Keratinocyte (primary cell): Measurements from ENCODE around the gene ENO4. TPM values are rescaled to one million over a fixed set of nuclear protein-coding genes. Genes with fewer than 3 reads are reported as not detected.

Experiments used
- DNase-seq: peaks from one replicate; pipeline ENCODE4 v3.0.0-alpha.2; 2011; ENCODE audit warnings: low read depth, missing footprints, low spot score
- FAIRE-seq: peaks from 2 replicates; lab custom pipeline; 2011; peaks lifted over from hg19 to GRCh38; lab: Jason Lieb, UNC
- H2AFZ ChIP-seq: 2 replicates; pipeline ENCODE4 v1.6.0; 2012; ENCODE audit warnings: low read length, control low read depth, inconsistent platforms; ENCODE audit not compliant: control insufficient read depth
- H3K27ac ChIP-seq: 2 replicates; pipeline ENCODE4 v1.5.1; 2011; ENCODE audit warnings: low read length; ENCODE audit not compliant: control insufficient read depth, insufficient read depth
- H3K27me3 ChIP-seq: 3 replicates; pipeline ENCODE4 v1.6.0; 2011; ENCODE audit warnings: low read length; ENCODE audit not compliant: control insufficient read depth, insufficient read depth; ENCODE audit errors: extremely low read depth
- H3K36me3 ChIP-seq, 2 experiments: 2 replicates in 1 of 2; 3 replicates in 1 of 2; pipeline ENCODE4 v1.5.1; 2011; ENCODE audit warnings: low read length in 2 of 2, mild to moderate bottlenecking in 1 of 2; ENCODE audit not compliant: control insufficient read depth in 2 of 2, insufficient read depth in 2 of 2; ENCODE audit errors: extremely low read depth in 1 of 2
- H3K4me1 ChIP-seq: 3 replicates; pipeline ENCODE4 v1.5.1; 2011; ENCODE audit warnings: low read length; ENCODE audit not compliant: control insufficient read depth, insufficient read depth; ENCODE audit errors: extremely low read depth
- H3K4me2 ChIP-seq: 3 replicates; pipeline ENCODE4 v1.6.0; 2011; ENCODE audit warnings: low read depth, low read length; ENCODE audit not compliant: control insufficient read depth, insufficient read depth; ENCODE audit errors: extremely low read depth
- H3K4me3 ChIP-seq, 3 experiments: fragments of 200-600 bp in 1 of 3; sonication (generic) in 1 of 3; 2 replicates in 2 of 3; 3 replicates in 1 of 3; pipeline ENCODE4 v1.5.1; 2011 to 2016; ENCODE audit warnings: low read length in 3 of 3, mild to moderate bottlenecking in 3 of 3, control low read depth in 2 of 3, inconsistent platforms in 1 of 3, low read depth in 1 of 3, mixed read lengths in 1 of 3, mixed run types in 1 of 3, moderate library complexity in 1 of 3; ENCODE audit not compliant: control insufficient read depth in 2 of 3, insufficient read depth in 2 of 3; ENCODE audit errors: extremely low read depth in 1 of 3
- H3K79me2 ChIP-seq: 2 replicates; pipeline ENCODE4 v1.6.0; 2012; ENCODE audit warnings: low read length; ENCODE audit not compliant: control insufficient read depth, insufficient read depth
- H3K9ac ChIP-seq: 3 replicates; pipeline ENCODE4 v1.6.0; 2011; ENCODE audit warnings: low read length; ENCODE audit not compliant: control insufficient read depth, insufficient read depth; ENCODE audit errors: extremely low read depth
- H3K9me1 ChIP-seq: 3 replicates; pipeline ENCODE4 v1.6.0; 2011; ENCODE audit warnings: low read length; ENCODE audit not compliant: control insufficient read depth, insufficient read depth; ENCODE audit errors: extremely low read depth
- H3K9me3 ChIP-seq: 2 replicates; pipeline ENCODE4 v1.5.1; 2012; ENCODE audit warnings: low read depth, low read length; ENCODE audit not compliant: control insufficient read depth
- H4K20me1 ChIP-seq: 3 replicates; pipeline ENCODE4 v1.6.0; 2011; ENCODE audit warnings: low read length; ENCODE audit not compliant: control insufficient read depth, insufficient read depth; ENCODE audit errors: extremely low read depth
- CTCF ChIP-seq, 3 experiments: IDR thresholded peaks in 1 of 3; conservative IDR thresholded peaks in 1 of 3; optimal IDR thresholded peaks in 1 of 3; 2 replicates in 2 of 3; 3 replicates in 1 of 3; pipeline versions ENCODE3 to v1.5.1; 2011; ENCODE audit warnings: low read length in 3 of 3, mild to moderate bottlenecking in 3 of 3, moderate library complexity in 2 of 3, control low read depth in 1 of 3, inconsistent platforms in 1 of 3; ENCODE audit not compliant: insufficient read depth in 2 of 3; ENCODE audit errors: extremely low read depth in 1 of 3
- EZH2 ChIP-seq: IDR thresholded peaks from one replicate; pipeline ENCODE4 v1.6.1; 2012; ENCODE audit warnings: inconsistent platforms, mild to moderate bottlenecking, low read length, moderate library complexity
- dilution Hi-C: fragments of 300-500 bp; cut with MboI; formaldehyde crosslinking; loops from one replicate; pipeline ENCODE4 v1.7.0; 2020; ENCODE audit warnings: low sequenced_read_pairs; ENCODE audit not compliant: extremely low pct_ligation_motif_present
- polyA plus RNA-seq, 5 experiments: library from polyadenylated mRNA; depleted of rRNA in 3 of 5; stranded (reverse) in 3 of 5; stranded (forward) in 1 of 5; unstranded in 1 of 5; fragments of >200 nt; gene quantifications; 1 replicate in 1 of 5; 2 replicates in 3 of 5; 3 replicates in 1 of 5; pipeline versions ENCODE4 v1.2.1 to v1.2.3, GENCODE V29; 2011 to 2012; ENCODE audit warnings: missing spikeins in 2 of 5, low read depth in 1 of 5, low replicate concordance in 1 of 5

ENO4 gene
- polyA plus RNA-seq, 1 donor (not counting 4 experiments of a cell fraction or from before 2014, with no cell fraction given) = 0.35 TPM

DNA sequence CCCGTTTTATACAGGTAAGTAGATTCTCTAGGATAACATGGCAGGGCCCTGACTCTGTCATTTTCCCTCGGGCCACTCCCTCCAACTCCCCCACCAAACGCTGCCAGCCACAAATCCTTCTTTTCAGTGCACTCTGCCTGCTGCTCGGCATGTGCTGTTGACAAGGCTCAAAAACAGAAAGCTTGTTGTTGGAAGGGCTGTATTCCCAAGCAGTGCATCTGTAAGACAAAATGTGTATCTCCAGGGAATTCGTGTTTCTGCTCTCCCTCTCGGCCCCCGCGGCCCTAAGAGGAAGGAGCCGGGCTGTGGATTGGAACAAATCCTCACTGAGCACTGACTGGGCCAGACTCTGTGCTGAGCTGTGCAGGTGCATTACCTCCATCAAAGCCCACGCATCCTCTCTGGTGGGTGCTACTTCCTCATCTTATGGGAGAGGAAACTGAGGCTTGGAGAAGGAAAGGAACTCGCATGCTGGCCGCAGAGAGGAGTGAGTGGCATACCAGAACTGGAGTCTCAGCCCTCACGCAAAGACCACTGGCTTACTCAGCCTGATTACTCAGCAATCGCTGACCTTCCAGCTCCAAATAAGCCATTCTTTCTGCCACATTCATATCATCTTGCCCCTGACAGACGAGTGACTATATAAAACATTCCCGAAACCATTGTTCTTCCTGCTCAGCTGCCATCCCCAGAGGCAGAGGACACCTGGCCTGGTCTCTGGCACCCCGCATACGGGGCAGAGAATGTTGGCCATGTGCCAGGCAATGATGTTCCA lies 33.5 kb upstream of the ENO4 start:
- H3K9me1 ChIP-seq = no peaks in the 10 kb centered on the region
- H3K9me3 ChIP-seq = no peaks in the 10 kb centered on the region
- dilution Hi-C loops = no loop called here
- H3K79me2 ChIP-seq = no peaks in the 10 kb centered on the region
- H2AFZ ChIP-seq = no peak overlapping the region
- no peak overlapping the region for H3K4me3 ChIP-seq
- H3K9ac ChIP-seq = no peak overlapping the region
- peaks cover 5% of the 10 kb centered on the region for H3K27me3 ChIP-seq
- H3K36me3 ChIP-seq = no peaks in the 10 kb centered on the region
- no peaks in the 10 kb centered on the region for H4K20me1 ChIP-seq
- DNase-seq = no peak
- no peaks in the 10 kb centered on the region for H3K4me1 ChIP-seq
- FAIRE-seq = no peak
- TF ChIP-seq CTCF (optimal IDR thresholded peaks at IDR 0.05 in 1 of 3, IDR thresholded peaks at IDR 0.05 in 1 of 3, conservative IDR thresholded peaks at IDR 0.05 in 1 of 3; ENCODE audit: extremely low read depth in 1 of 3, insufficient read depth in 2 of 3, low read length in 3 of 3) = no peak
- no peak overlapping the region for H3K4me2 ChIP-seq
- H3K27ac ChIP-seq = no peak overlapping the region

GRCh38 chr10:116817178-116817577 lies 32.1 kb upstream of the ENO4 start:
- DNase-seq (no peak), FAIRE-seq (no peak)
- H3K9ac ChIP-seq = no peak overlapping the region
- H3K9me1 ChIP-seq = no peaks in the 10 kb centered on the region
- H3K4me2 ChIP-seq = no peak overlapping the region
- no peaks in the 10 kb centered on the region for H3K36me3 ChIP-seq
- peaks cover 5% of the 10 kb centered on the region for H3K27me3 ChIP-seq
- dilution Hi-C loops = no loop called here
- H3K4me1 ChIP-seq = no peaks in the 10 kb centered on the region
- TF ChIP-seq CTCF (optimal IDR thresholded peaks at IDR 0.05 in 1 of 3, IDR thresholded peaks at IDR 0.05 in 1 of 3, conservative IDR thresholded peaks at IDR 0.05 in 1 of 3; ENCODE audit: extremely low read depth in 1 of 3, insufficient read depth in 2 of 3, low read length in 3 of 3) (no peak), EZH2 (no peak)
- H4K20me1 ChIP-seq = no peaks in the 10 kb centered on the region
- H3K9me3 ChIP-seq = no peaks in the 10 kb centered on the region
- H3K27ac ChIP-seq = no peak overlapping the region
- H3K4me3 ChIP-seq = no peak overlapping the region
- no peaks in the 10 kb centered on the region for H3K79me2 ChIP-seq
- no peak overlapping the region for H2AFZ ChIP-seq
